GM12878 (cell line): ENCODE results near the gene UAP1. TPM values are rescaled to one million over a fixed set of nuclear protein-coding genes. Genes with fewer than 3 reads are reported as not detected.

ENCODE experiments used
- BCL3 ChIP-seq: IDR thresholded peaks from 2 replicates; pipeline ENCODE4 v1.6.1; 2011; ENCODE audit warnings: borderline replicate concordance, low read depth, mild to moderate bottlenecking, moderate library complexity, low read length; ENCODE audit not compliant: insufficient read depth, poor library complexity, severe bottlenecking
- CHD4 ChIP-seq: fragments of 200-600 bp; sonication (generic); IDR thresholded peaks from 2 replicates; pipeline ENCODE4 v1.6.1; 2016; ENCODE audit warnings: mild to moderate bottlenecking
- IKZF2 ChIP-seq, 2 experiments: fragments of 450-650 bp; IDR thresholded peaks; 2 replicates each; pipeline ENCODE4 v1.6.1; 2017; ENCODE audit warnings: mild to moderate bottlenecking in 2 of 2, moderate library complexity in 2 of 2
- IRF5 ChIP-seq: fragments of 450-650 bp; IDR thresholded peaks from 2 replicates; pipeline ENCODE4 v1.6.1; 2017; ENCODE audit warnings: borderline replicate concordance
- MAX ChIP-seq: IDR thresholded peaks from 2 replicates; pipeline ENCODE4 v1.6.1; 2012; ENCODE audit warnings: low read depth, low read length, improper control_type of control experiment
- MTA2 ChIP-seq: fragments of 450-650 bp; IDR thresholded peaks from 2 replicates; pipeline ENCODE4 v1.6.1; 2016; ENCODE audit warnings: low read depth, mild to moderate bottlenecking, moderate library complexity
- MXI1 ChIP-seq: fragments of 150-350 bp; IDR thresholded peaks from 2 replicates; pipeline ENCODE4 v1.6.1; 2011; ENCODE audit warnings: low read depth, mild to moderate bottlenecking, inconsistent platforms, low read length, improper control_type of control experiment
- NBN ChIP-seq: fragments of 450-650 bp; IDR thresholded peaks from 2 replicates; pipeline ENCODE4 v1.6.1; 2016
- PAX8 ChIP-seq: fragments of 450-650 bp; IDR thresholded peaks from 2 replicates; pipeline ENCODE4 v1.6.1; 2017; ENCODE audit warnings: mild to moderate bottlenecking, moderate library complexity
- ZNF592 ChIP-seq: fragments of 450-650 bp; IDR thresholded peaks from 2 replicates; pipeline ENCODE4 v1.6.1; 2017; ENCODE audit warnings: mild to moderate bottlenecking, moderate library complexity
- ZZZ3 ChIP-seq: IDR thresholded peaks from 2 replicates; pipeline ENCODE4 v1.6.1; 2011; ENCODE audit warnings: low read depth; ENCODE audit not compliant: control insufficient read depth, insufficient read length
- polyA plus RNA-seq, 11 experiments: library from polyadenylated mRNA; depleted of rRNA in 4 of 11; unstranded in 6 of 11; stranded (reverse) in 5 of 11; fragments of >200 nt; fragmentation: Nextera tagmentation in 4 of 11; fragmentation: Illumina TruSeq in 1 of 11; extraction: Ambion mirVana in 4 of 11; extraction: Trizol in 1 of 11; gene quantifications; 1 replicate in 1 of 11; 2 replicates in 10 of 11; pipeline versions ENCODE4 v1.2.1 to v1.2.3, GENCODE V29; 2011 to 2016; ENCODE audit warnings: inconsistent platforms in 2 of 11, missing spikeins in 2 of 11, low read depth in 1 of 11
- total RNA-seq, 4 experiments: library from RNA; depleted of rRNA in 3 of 4; stranded (reverse); fragments of >200 nt in 3 of 4; fragmentation: Illumina TruSeq in 1 of 4; extraction: Trizol in 1 of 4; gene quantifications; 2 replicates each; pipeline versions ENCODE4 v1.2.1 to v1.2.3, GENCODE V29; 2013 to 2021
- TF ChIP-seq, protein P1 (sequence below): fragments of 450-650 bp; IDR thresholded peaks from 2 replicates; pipeline ENCODE4 v1.6.1; 2017; ENCODE audit warnings: mild to moderate bottlenecking, moderate library complexity
- TF ChIP-seq, protein P2 (sequence below): fragments of 150-350 bp; IDR thresholded peaks from 2 replicates; pipeline ENCODE4 v1.6.1; 2014; ENCODE audit warnings: mild to moderate bottlenecking, low read depth, low read length

Gene UAP1
- total and polyA plus RNA-seq, 10 of the 15 experiments (the other 5 are each of a cell fraction or from before 2014, with no cell fraction given), result 19.2 to 43.0 (median 30.7) TPM

DNA sequence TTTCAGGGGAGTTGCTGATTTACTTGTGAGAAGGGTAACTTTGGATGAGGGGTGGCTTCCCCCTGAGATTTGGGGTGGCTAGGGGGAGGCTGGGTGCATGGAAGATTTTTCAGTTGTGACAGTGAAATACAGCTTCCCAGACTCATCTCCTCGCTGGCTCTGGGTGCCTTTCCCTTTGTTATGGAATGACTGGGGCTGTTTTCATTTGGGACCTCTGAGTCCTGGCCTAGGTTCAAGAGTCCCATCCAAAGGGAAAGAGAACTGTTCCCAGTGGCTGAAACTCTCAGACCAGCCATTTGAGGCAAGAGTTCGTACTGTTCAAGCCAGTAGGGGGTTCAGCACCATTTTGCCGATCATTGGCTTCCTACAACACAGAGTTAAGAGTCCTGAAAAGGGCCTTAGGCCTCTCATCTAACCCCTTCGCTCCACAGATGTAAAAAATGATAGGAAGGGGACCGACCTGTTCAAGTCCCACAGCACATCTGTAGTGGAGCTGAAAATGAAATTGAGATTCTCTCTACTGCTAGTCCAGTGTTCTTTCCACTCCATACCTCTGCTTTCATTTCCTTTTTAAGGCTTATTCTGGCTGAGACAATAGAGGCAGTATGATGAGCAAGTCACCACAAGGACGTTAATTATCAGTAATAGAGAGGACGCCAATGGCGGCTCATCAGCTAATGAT is 71.7 kb downstream of the UAP1 start (continued):
- TF ChIP-seq CHD4 (no peak), ZZZ3 (no peak), MXI1 (no peak), NBN (no peak), MAX (no peak), MTA2 (peak; percentile 94), IRF5 (no peak), ZNF592 (no peak), IKZF2 (IDR thresholded peaks at IDR 0.05) (peak; percentile 38 to 62; a peak in 1 of 4 replicates), BCL3 (peak; percentile 35), PAX8 (no peak)
- TF ChIP-seq, protein P1, sequence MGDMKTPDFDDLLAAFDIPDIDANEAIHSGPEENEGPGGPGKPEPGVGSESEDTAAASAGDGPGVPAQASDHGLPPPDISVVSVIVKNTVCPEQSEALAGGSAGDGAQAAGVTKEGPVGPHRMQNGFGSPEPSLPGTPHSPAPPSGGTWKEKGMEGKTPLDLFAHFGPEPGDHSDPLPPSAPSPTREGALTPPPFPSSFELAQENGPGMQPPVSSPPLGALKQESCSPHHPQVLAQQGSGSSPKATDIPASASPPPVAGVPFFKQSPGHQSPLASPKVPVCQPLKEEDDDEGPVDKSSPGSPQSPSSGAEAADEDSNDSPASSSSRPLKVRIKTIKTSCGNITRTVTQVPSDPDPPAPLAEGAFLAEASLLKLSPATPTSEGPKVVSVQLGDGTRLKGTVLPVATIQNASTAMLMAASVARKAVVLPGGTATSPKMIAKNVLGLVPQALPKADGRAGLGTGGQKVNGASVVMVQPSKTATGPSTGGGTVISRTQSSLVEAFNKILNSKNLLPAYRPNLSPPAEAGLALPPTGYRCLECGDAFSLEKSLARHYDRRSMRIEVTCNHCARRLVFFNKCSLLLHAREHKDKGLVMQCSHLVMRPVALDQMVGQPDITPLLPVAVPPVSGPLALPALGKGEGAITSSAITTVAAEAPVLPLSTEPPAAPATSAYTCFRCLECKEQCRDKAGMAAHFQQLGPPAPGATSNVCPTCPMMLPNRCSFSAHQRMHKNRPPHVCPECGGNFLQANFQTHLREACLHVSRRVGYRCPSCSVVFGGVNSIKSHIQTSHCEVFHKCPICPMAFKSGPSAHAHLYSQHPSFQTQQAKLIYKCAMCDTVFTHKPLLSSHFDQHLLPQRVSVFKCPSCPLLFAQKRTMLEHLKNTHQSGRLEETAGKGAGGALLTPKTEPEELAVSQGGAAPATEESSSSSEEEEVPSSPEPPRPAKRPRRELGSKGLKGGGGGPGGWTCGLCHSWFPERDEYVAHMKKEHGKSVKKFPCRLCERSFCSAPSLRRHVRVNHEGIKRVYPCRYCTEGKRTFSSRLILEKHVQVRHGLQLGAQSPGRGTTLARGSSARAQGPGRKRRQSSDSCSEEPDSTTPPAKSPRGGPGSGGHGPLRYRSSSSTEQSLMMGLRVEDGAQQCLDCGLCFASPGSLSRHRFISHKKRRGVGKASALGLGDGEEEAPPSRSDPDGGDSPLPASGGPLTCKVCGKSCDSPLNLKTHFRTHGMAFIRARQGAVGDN, result peak; percentile 34; the same call in 1 of the 2 replicates
- TF ChIP-seq, protein P2, sequence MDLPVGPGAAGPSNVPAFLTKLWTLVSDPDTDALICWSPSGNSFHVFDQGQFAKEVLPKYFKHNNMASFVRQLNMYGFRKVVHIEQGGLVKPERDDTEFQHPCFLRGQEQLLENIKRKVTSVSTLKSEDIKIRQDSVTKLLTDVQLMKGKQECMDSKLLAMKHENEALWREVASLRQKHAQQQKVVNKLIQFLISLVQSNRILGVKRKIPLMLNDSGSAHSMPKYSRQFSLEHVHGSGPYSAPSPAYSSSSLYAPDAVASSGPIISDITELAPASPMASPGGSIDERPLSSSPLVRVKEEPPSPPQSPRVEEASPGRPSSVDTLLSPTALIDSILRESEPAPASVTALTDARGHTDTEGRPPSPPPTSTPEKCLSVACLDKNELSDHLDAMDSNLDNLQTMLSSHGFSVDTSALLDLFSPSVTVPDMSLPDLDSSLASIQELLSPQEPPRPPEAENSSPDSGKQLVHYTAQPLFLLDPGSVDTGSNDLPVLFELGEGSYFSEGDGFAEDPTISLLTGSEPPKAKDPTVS, result no peak
